Esophagus muscularis mucosa (tissue), 4 donors: Measurements from ENCODE around the gene RTCA. TPM values are rescaled to one million over a fixed set of nuclear protein-coding genes. Genes with fewer than 3 reads are reported as not detected.

Experiments used
- DNase-seq: peaks from one replicate; pipeline ENCODE4 v3.0.0-alpha.2; 2017; ENCODE audit errors: extremely low spot score
- H3K27ac ChIP-seq, 4 donors: fragments of 200-600 bp; sonication (generic); replicated peaks in 1 of 4; 1 replicate in 3 of 4; 2 replicates in 1 of 4; pipeline ENCODE4 v1.5.1; 2016 to 2019; ENCODE audit warnings: mild to moderate bottlenecking in 1 of 4
- H3K27me3 ChIP-seq, 4 donors: fragments of 200-600 bp; sonication (generic); one replicate each; pipeline versions ENCODE4 v1.5.1 to v1.6.0; 2016 to 2019
- H3K36me3 ChIP-seq, 4 donors: fragments of 200-600 bp; sonication (generic); one replicate each; pipeline ENCODE4 v1.5.1; 2016 to 2019
- H3K4me1 ChIP-seq, 4 donors: fragments of 200-600 bp; sonication (generic); one replicate each; pipeline ENCODE4 v1.5.1; 2016 to 2019
- H3K4me3 ChIP-seq, 4 donors: fragments of 200-600 bp; sonication (generic); 1 replicate in 2 of 4; 2 replicates in 2 of 4; pipeline ENCODE4 v1.5.1; 2016 to 2019; ENCODE audit warnings: mild to moderate bottlenecking in 4 of 4, moderate library complexity in 1 of 4
- H3K9me3 ChIP-seq, 4 donors: fragments of 200-600 bp; sonication (generic); 1 replicate in 3 of 4; 2 replicates in 1 of 4; pipeline ENCODE4 v1.5.1; 2016 to 2019
- EP300 ChIP-seq: sonication (generic); formaldehyde crosslinking; IDR thresholded peaks from one replicate; pipeline ENCODE4 v1.6.1; 2017; ENCODE audit warnings: antibody characterized with exemption
- POLR2A ChIP-seq: fragments of 450-650 bp; IDR thresholded peaks from one replicate; pipeline ENCODE4 v1.6.1; 2017; ENCODE audit warnings: antibody characterized with exemption, moderate library complexity, mild to moderate bottlenecking, low read depth
- POLR2AphosphoS5 ChIP-seq, 2 donors: sonication (generic); formaldehyde crosslinking; IDR thresholded peaks; one replicate each; pipeline ENCODE4 v1.6.1; 2017; ENCODE audit warnings: antibody characterized with exemption in 2 of 2
- WGBS: methylation state at CpG from one replicate; pipeline ENCODE4 v1.1.5; 2018; 5-methylcytosine and 5-hydroxymethylcytosine counted together
- intact Hi-C: fragments of 100-400 bp; cut with DNase I; formaldehyde crosslinking; loops from one replicate; pipeline ENCODE4 v1.15.1; 2023
- total RNA-seq, 4 donors: library from RNA; depleted of rRNA; stranded (reverse); fragments of >200 nt; gene quantifications; one replicate each; pipeline versions ENCODE4 v1.1.0 to v1.2.1, GENCODE V29; 2016
- TF ChIP-seq, protein P1 (sequence below), 3 experiments: fragments of 200-600 bp in 2 of 3; fragments of 450-650 bp in 1 of 3; sonication (generic) in 2 of 3; IDR thresholded peaks; one replicate each; pipeline ENCODE4 v1.5.1; 2017 to 2019; ENCODE audit warnings: antibody characterized with exemption in 3 of 3, mild to moderate bottlenecking in 2 of 3, moderate library complexity in 1 of 3

Gene RTCA
- total RNA-seq, 4 donors from 2014 or later = 18.7 to 22.0 (median 21.4) TPM

GRCh38 chr1:100240631-100241030, 25.4 kb upstream of the RTCA start:
- TF ChIP-seq POLR2A = no peak
- no peak for TF ChIP-seq EP300
- TF ChIP-seq, protein P1, sequence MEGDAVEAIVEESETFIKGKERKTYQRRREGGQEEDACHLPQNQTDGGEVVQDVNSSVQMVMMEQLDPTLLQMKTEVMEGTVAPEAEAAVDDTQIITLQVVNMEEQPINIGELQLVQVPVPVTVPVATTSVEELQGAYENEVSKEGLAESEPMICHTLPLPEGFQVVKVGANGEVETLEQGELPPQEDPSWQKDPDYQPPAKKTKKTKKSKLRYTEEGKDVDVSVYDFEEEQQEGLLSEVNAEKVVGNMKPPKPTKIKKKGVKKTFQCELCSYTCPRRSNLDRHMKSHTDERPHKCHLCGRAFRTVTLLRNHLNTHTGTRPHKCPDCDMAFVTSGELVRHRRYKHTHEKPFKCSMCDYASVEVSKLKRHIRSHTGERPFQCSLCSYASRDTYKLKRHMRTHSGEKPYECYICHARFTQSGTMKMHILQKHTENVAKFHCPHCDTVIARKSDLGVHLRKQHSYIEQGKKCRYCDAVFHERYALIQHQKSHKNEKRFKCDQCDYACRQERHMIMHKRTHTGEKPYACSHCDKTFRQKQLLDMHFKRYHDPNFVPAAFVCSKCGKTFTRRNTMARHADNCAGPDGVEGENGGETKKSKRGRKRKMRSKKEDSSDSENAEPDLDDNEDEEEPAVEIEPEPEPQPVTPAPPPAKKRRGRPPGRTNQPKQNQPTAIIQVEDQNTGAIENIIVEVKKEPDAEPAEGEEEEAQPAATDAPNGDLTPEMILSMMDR (IDR thresholded peaks at IDR 0.05) = no peak
- TF ChIP-seq POLR2AphosphoS5 (IDR thresholded peaks at IDR 0.05) = no peak
- Histone ChIP-seq H3K36me3 (peaks cover 0 to 44% (median 20%) of the 10 kb centered on the region in 4 donors), H3K27ac (no peak overlapping the region), H3K27me3 (no peaks in the 10 kb centered on the region), H3K4me1 (peaks cover 0 to 9% (median 5%) of the 10 kb centered on the region in 4 donors), H3K4me3 (no peak overlapping the region), H3K9me3 (no peaks in the 10 kb centered on the region)
- no peak for DNase-seq
- intact Hi-C loops = no loop called here
- 80% methylated on average over 4 of the region's 4 CpGs for WGBS

- intact Hi-C loops = loop anchor here (5.0 kb wide), 2 partner anchors 106 to 114 kb away; partner anchors contain the start of genes CDC14A, SASS6 and TRMT13
- TF ChIP-seq EP300 (no peak), POLR2AphosphoS5 (IDR thresholded peaks at IDR 0.05) (no peak), POLR2A (no peak)
- TF ChIP-seq, protein P1 (IDR thresholded peaks at IDR 0.05) = no peak
- no peak overlapping the region for H3K4me3 ChIP-seq
- H3K27ac ChIP-seq = no peak overlapping the region
- no peaks in the 10 kb centered on the region for H3K9me3 ChIP-seq
- H3K27me3 ChIP-seq = no peaks in the 10 kb centered on the region
- H3K36me3 ChIP-seq = no peaks in the 10 kb centered on the region
- peaks cover 9 to 29% (median 25%) of the 10 kb centered on the region in 4 donors for H3K4me1 ChIP-seq
- WGBS = 88% methylated on average over 4 of the region's 4 CpGs
- DNase-seq = no peak
These were observed 19.3 kb upstream of the RTCA start for GRCh38 chr1:100246738-100247137.

DNA sequence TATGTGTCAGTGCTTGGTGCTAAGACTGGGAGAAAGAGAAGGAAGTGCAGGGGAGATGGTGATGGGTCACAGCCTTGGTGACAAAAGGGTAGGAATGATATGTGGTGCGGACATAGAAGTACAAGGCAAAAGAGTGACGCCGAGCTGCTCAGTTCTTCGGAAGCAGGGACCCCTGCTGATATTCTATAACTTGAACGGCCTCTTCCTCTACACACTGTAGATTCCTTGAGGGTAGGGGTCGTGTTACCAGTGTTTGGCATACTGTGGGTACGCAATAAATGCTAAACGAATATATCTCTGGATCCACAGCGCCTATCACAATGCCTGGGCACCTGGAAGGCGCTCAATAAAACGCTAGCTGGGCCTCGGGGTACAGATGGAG, 16.9 kb upstream of the RTCA start:
- Histone ChIP-seq H3K36me3 (no peaks in the 10 kb centered on the region), H3K27me3 (no peaks in the 10 kb centered on the region), H3K9me3 (no peaks in the 10 kb centered on the region), H3K4me1 (peaks cover 9 to 29% (median 25%) of the 10 kb centered on the region in 4 donors), H3K27ac (peak overlapping the region; percentile 80 to 95 (median 89)), H3K4me3 (peak overlapping the region; percentile 62 to 89 (median 76))
- WGBS = 2% methylated on average over 11 of the region's 12 CpGs
- intact Hi-C loops = loop anchor here (5.0 kb wide), 2 partner anchors 103 to 117 kb away; partner anchors contain the start of genes CDC14A, SASS6 and TRMT13
- TF ChIP-seq POLR2A (no peak), EP300 (no peak), POLR2AphosphoS5 (IDR thresholded peaks at IDR 0.05) (no peak)
- TF ChIP-seq, protein P1 (IDR thresholded peaks at IDR 0.05) = no peak
- DNase-seq = no peak

DNA sequence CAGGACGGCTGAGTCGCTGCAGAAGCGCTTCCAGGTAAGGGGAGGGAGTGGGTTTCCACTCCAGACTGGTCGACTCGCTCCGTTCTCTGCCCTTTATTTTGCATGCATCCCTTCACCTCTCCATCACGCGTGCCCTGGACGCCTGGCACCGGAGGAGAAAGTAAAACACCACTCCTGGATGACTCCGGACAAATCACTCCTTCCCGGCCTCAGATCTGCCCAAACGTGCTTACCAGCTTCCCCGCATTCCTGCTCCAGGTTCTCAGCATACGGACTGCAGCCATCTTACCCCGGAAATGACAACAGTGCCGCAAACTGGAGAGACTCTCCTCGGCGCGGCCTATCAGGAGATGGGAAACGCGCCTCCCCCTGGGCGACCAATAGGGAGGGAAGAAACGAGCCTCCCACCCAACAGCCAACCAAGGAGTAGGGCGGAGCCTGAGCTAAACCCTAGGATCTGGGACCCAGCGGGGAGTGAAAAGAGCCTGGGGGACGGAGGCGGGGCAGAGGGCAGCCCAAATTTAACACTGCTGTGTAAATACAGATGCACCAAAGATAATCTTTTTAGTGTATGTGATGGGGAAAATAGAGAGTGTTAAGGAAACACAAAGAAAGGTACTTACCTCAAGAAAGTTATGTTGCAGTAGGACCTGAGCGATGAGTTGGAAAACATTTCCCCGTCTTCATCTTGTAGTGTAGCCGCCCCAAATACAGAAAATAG, 16.3 kb upstream of the RTCA start, which contains the start of gene DBT:
TSS of gene DBT (minus strand) at position 298 of the 721 bp plus-strand sequence. CDS start at position 284, 14 bp downstream.
- Histone ChIP-seq H3K36me3 (no peaks in the 10 kb centered on the region), H3K4me1 (peaks cover 9 to 27% (median 25%) of the 10 kb centered on the region in 4 donors), H3K4me3 (peak within 1 kb of the TSS; percentile 62 to 89 (median 76)), H3K27me3 (no peaks in the 10 kb centered on the region), H3K9me3 (no peaks in the 10 kb centered on the region), H3K27ac (peak within 1 kb of the TSS; percentile 80 to 95 (median 89))
- under 1% methylated on average over 28 of the region's 31 CpGs for WGBS
- peak; percentile 99 for DNase-seq
- intact Hi-C loops = loop anchor here (5.0 kb wide), 2 partner anchors 103 to 117 kb away; partner anchors contain the start of genes CDC14A, SASS6 and TRMT13
- no peak for TF ChIP-seq POLR2A
- peak; percentile 96 to 98 for TF ChIP-seq POLR2AphosphoS5 (IDR thresholded peaks at IDR 0.05)

DNA sequence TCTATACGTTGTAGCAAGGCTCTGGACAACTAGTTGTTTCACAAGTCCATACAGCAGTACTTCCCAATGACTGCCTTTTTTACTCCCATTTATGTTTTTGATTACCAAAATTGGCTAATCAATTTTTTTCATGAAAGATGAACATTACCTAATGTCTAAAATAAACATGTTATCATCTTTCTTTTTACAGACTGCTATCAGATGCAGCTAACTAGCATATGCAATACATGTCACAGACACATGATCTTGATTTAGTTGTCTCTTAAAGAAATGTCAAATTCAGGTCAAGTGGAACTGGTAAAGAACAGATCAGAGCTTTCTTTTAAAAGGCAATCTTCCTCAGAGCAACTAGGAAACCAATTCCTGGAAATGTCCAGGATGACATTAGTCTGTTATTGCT, 15.8 kb upstream of the RTCA start:
- 0% methylated on average over 1 of the region's 1 CpG for WGBS
- intact Hi-C loops = no loop called here
- Histone ChIP-seq H3K27me3 (no peaks in the 10 kb centered on the region), H3K4me1 (peaks cover 4 to 25% (median 22%) of the 10 kb centered on the region in 4 donors), H3K27ac (peak overlapping the region; percentile 80 to 95 (median 89)), H3K36me3 (no peaks in the 10 kb centered on the region), H3K4me3 (peak overlapping the region; percentile 62 to 89 (median 76)), H3K9me3 (no peaks in the 10 kb centered on the region)
- TF ChIP-seq, protein P1 (IDR thresholded peaks at IDR 0.05) = no peak
- DNase-seq = no peak
